ENCODE data around the gene SH3BP2.

SH3BP2 gene

GRCh38 chr4:2887343-2887742 lies 94.5 kb downstream of the SH3BP2 start:
- DNase-seq, result no peak

- peak; percentile 31 for DNase-seq
Measured at GRCh38 chr4:2888886-2889285, 96.0 kb downstream of the SH3BP2 start.
